RWPE1 (cell line): Measurements from ENCODE around the gene CLIC1.

Source experiments
- CTCF ChIA-PET: fragments of 350-600 bp; sonication (Branson Sonifier 250); formaldehyde crosslinking; extraction: SDS; loops from one replicate; lab custom pipeline; 2021; lab: Yijun Ruan, JAX
- POLR2A ChIA-PET: fragments of 400-600 bp; formaldehyde crosslinking; extraction: SDS; loops from one replicate; lab custom pipeline; 2020; ENCODE audit warnings: antibody characterized with exemption; ENCODE audit not compliant: low non-redundant PET; lab: Yijun Ruan, JAX
- DNase-seq: peaks from one replicate; pipeline ENCODE4 v3.0.0; 2012; ENCODE audit warnings: low spot score
- H3K27ac ChIP-seq: fragments of 450-650 bp; 2 replicates; pipeline ENCODE4 v1.5.1; 2017
- TF ChIP-seq, protein P1 (sequence below): fragments of 450-650 bp; conservative IDR thresholded peaks from 2 replicates; pipeline ENCODE4 v1.5.1; 2017; ENCODE audit warnings: low read depth, mild to moderate bottlenecking

CLIC1 gene

GRCh38 chr6:31758281-31758680 lies 22.0 kb upstream of the CLIC1 start:
- ChIA-PET POLR2A (no interaction called here), CTCF (interaction anchor here (0.7 to 2.3 kb wide), 2 partner anchors 11 to 68 kb away, joined by 4 to 11 read pairs; no protein-coding TSS in a partner anchor)
- no peak overlapping the region for H3K27ac ChIP-seq
- TF ChIP-seq, protein P1, sequence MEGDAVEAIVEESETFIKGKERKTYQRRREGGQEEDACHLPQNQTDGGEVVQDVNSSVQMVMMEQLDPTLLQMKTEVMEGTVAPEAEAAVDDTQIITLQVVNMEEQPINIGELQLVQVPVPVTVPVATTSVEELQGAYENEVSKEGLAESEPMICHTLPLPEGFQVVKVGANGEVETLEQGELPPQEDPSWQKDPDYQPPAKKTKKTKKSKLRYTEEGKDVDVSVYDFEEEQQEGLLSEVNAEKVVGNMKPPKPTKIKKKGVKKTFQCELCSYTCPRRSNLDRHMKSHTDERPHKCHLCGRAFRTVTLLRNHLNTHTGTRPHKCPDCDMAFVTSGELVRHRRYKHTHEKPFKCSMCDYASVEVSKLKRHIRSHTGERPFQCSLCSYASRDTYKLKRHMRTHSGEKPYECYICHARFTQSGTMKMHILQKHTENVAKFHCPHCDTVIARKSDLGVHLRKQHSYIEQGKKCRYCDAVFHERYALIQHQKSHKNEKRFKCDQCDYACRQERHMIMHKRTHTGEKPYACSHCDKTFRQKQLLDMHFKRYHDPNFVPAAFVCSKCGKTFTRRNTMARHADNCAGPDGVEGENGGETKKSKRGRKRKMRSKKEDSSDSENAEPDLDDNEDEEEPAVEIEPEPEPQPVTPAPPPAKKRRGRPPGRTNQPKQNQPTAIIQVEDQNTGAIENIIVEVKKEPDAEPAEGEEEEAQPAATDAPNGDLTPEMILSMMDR: no peak
- DNase-seq: no peak

GRCh38 chr6:31752739-31753319 lies 16.5 kb upstream of the CLIC1 start:
- TF ChIP-seq, protein P1: no peak
- peak; percentile 44 for DNase-seq
- peak overlapping the region; percentile 51 for H3K27ac ChIP-seq
- POLR2A ChIA-PET: interaction anchor here (0.9 to 1.1 kb wide), 2 partner anchors 14 to 50 kb away, joined by 3 read pairs; partner anchors contain the start of gene ABHD16A
- CTCF ChIA-PET: interaction anchor here (0.6 to 1.1 kb wide), 3 partner anchors 14 to 43 kb away, joined by 3 to 4 read pairs (median 4); partner anchors contain the start of gene VARS1

DNA sequence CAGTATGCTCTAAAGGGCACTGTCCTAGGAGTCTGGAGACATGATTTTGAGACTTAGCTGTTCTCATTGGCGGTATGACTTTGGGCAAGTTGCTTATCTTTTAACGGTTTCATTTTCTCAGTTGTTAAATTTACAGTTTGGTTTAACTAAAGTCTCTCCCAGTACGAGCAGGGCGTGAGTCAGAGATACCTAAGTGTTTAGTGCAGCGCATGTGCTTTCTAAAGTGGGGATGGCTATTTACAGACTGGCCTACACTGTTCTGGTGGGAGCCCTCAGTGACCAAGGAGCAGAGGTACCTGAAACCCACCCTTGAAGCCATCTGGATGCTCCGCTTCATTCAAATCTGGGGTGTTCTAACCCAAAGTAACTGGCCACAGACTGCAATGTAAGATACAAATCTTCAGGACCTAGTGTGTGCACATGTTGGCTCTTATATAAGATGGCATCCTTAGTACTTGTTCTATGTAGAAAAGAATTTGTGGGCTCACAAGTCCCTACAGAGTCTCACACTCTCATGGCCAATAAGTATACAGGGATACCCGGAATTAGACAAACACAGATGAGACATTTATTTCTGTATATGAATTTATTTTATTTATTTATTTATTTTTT lies 14.2 kb upstream of the CLIC1 start:
- TF ChIP-seq, protein P1: no peak
- ChIA-PET CTCF (interaction anchor here (1.1 kb wide), 1 partner anchor 58 kb away, joined by 3 read pairs; no protein-coding TSS in a partner anchor), POLR2A (no interaction called here)
- no peak for DNase-seq
- H3K27ac ChIP-seq: no peak overlapping the region

- DNase-seq: no peak
- TF ChIP-seq, protein P1: no peak
- ChIA-PET CTCF (interaction anchor here (1.1 kb wide), 1 partner anchor 57 kb away, joined by 3 read pairs; no protein-coding TSS in a partner anchor), POLR2A (no interaction called here)
- peak overlapping the region; percentile 11; the same call in 1 of the 2 replicates for H3K27ac ChIP-seq
Observed at GRCh38 chr6:31749301-31750036, 13.1 kb upstream of the CLIC1 start.

- POLR2A ChIA-PET: no interaction called here
- peak overlapping the region; percentile 20; the same call in 1 of the 2 replicates for H3K27ac ChIP-seq
Observed at GRCh38 chr6:31744422-31744821, 8.1 kb upstream of the CLIC1 start.

More at GRCh38 chr6:31744422-31744821, 8.1 kb upstream of the CLIC1 start:
- DNase-seq: no peak
- TF ChIP-seq, protein P1: no peak
- CTCF ChIA-PET: interaction anchor here (1.1 kb wide), 1 partner anchor 9 kb away, joined by 4 read pairs; no protein-coding TSS in a partner anchor
